IPS-18c (cell line): ENCODE results near the gene CHST11.

Experiments used
- H3K4me3 ChIP-seq: 2 replicates; pipeline ENCODE4 v1.7.0; 2013; ENCODE audit warnings: low read depth, mild to moderate bottlenecking, low read length, moderate library complexity; ENCODE audit not compliant: insufficient read depth
- H3K9me3 ChIP-seq: one replicate; pipeline ENCODE4 v1.6.1; 2013; ENCODE audit warnings: mild to moderate bottlenecking, low read length, moderate library complexity; ENCODE audit not compliant: control insufficient read depth, insufficient read depth

Gene CHST11

DNA sequence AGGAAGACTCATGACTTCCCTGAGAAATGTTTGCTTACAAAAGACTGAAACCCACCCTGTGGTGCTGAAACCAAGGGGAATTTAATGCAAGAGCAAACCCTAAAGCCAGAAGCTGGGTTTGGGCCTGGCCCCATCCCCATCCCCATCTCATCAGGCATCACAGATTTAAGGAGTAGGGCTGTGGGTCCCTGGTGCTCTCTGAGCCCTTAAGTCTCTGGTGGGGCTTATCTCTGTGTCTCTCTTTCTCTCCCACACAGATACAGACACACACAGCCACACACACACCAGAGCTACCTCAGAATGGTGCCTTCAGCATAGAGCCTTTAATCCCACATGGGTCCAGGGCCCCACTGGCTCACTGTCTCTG lies 264.3 kb downstream of the CHST11 start:
- H3K9me3 ChIP-seq, result no peaks in the 10 kb centered on the region
- no peak overlapping the region for H3K4me3 ChIP-seq

DNA sequence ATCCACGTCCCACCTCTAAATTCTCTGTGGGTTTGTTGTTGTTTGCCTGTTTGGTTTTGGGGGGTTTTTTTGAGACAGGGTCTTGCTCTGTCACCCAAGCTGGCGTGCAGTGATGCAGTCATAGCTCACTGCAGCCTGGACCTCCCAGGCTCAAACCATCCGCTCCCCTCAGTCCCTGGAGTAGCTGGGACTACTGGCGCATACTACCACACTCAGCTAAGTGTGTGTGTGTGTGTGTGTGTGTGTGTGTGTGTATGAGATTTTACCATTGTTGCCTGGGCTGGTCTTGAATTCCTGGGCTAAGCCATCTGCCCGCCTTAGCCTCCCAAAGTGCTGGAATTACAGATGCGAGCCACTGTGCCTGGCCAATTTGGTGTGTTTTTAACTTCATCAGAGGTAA lies 265.2 kb downstream of the CHST11 start:
- Histone ChIP-seq H3K4me3 (no peak overlapping the region), H3K9me3 (no peaks in the 10 kb centered on the region)

DNA sequence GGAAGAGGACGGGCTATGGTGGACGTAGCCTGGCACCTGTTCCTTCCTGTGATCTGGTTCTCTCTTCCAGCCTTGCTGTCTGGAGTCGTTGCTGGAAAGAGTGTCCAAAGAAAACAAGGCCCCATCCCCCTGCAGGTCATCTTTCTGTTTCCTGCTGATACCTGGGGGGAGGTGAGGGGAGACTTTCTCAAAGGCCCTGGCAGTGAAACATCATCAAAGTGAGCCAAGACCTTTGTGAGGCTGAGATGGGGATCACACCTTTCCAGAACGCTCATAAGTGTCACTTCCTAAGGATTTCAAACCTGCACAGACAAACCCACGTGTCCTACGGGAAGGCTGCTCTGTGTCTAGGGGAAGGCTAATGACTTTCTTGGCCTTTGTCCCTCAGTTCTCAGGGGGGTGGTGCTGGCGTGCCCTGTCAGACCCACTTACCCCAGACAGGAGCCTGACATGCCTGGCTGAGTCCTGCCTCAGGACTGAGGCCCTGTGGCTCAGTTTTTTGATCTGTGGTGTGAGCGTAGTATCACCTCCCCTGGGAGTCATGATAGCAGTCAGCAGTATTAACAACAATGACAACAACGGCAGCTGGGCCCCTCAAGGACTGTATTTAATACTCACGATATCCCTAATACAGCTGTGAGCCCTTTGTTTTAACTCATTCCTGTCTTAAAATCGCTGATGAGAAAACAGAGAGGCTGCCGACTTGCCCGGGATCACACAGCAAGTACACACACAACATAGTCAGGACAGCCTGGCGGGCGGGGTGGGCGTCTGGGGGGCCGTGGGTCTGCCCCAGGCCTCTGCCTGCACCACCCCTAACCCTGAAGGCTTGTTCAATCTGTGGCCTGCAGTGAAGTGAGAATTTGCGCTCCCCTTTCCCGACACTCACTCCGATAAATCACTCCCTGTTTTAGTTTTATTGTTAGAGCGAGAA lies 266.1 kb downstream of the CHST11 start:
- no peak overlapping the region for H3K4me3 ChIP-seq
- no peaks in the 10 kb centered on the region for H3K9me3 ChIP-seq

DNA sequence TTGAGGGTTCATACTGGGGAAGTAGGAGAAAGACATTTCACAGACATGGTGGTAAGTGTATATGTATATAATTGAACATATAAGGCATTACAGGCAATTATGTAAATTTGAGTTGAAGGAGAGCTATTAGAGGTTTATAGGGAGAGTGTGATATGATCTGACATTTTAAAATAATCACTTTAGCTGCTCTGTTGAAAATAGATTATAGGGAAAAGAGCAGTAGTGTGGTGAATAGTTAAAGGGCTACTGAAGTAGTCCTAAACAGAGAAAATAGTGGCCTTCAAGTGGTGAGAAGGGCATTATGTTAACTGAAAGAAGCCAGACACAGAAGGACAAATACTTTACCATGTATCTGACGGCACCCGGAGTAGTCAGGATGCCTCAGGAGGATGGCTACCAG lies 267.1 kb downstream of the CHST11 start:
- H3K4me3 ChIP-seq, result no peak overlapping the region

DNA sequence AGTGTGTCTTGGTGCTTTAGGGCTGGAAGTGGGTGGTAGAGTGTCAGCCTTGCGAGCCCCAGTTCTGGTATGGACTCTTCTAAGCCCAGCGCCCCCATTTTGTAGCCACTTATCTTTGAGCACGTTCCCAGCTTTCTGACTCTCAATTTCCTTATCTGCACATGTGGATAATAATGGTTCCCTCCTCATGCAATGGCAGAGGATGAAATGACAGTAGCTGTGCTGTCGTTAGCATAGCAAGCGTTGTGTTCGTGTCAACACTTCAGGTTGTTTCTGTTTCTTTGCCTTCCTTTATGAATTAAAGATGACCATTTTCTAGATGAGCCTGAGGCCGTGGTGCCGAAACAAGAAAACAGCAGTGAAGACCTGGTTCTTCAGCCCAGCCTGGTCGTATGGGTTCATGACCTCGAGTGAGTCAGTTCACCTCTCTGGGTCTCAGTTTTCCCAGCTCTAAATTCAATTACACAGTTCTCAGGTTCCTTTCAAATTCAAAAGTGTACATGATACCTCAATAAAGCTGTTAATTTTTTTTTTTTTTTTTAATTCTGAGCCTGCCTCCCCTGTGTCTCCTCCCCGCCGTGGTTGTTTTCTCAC lies 268.3 kb downstream of the CHST11 start:
- H3K9me3 ChIP-seq, result no peaks in the 10 kb centered on the region
- H3K4me3 ChIP-seq, result no peak overlapping the region

More for the DNA sequence above, 267.1 kb downstream of the CHST11 start:
- no peaks in the 10 kb centered on the region for H3K9me3 ChIP-seq

DNA sequence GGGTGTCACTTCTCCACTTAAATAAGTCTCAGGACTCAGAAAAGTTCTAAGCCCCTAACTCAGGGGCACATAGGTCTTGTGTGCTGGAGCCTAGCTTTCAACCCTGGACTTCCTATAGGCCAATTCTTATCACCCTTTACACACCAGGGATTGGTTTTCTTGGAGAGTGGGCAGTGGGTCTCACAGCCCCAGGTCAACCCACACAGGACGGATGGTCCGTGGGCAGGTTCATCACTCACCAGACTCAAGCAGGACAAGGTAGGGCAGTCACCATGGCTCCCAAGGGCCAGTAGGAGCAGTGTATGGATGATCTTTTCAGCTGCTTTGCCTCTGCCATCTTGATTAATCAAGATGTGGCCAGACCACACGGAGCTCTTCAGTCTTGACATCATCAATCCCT lies 268.9 kb downstream of the CHST11 start:
- no peaks in the 10 kb centered on the region for H3K9me3 ChIP-seq
- H3K4me3 ChIP-seq, result no peak overlapping the region

DNA sequence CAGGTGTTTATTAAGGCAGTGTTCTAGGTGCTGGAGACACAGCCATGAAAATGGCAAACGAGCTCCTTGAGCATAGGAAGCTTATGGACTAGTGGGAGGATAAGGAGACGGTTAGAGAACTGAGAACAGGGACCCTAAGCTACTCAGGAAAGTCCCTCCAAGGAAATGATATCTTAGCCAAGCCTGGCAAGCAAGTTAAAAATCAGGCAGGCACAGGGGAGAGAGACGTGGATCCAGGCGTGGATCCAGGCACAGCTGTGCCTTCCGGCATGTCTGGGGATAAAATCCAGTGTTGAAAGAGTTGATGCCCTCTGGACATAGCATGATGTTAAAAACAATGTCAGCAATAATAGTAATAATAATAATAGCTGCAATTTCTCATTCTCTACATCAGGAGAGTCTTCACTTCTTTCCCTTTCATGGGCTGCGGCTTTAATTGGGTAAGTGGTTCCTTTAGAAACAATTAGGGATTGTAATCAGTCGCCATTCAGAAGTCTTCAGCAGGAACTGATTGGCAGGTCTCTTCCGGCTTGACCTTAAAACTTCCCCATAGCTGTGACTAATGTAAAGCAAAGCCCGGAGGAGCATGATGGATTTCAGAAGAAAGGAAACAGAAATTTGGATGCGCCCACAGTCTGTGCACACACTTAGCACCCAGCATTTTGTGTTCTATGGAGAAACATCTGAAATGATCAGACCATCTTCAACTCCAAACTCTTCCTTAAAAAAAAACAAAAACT lies 271.1 kb downstream of the CHST11 start:
- Histone ChIP-seq H3K4me3 (no peak overlapping the region), H3K9me3 (no peaks in the 10 kb centered on the region)

DNA sequence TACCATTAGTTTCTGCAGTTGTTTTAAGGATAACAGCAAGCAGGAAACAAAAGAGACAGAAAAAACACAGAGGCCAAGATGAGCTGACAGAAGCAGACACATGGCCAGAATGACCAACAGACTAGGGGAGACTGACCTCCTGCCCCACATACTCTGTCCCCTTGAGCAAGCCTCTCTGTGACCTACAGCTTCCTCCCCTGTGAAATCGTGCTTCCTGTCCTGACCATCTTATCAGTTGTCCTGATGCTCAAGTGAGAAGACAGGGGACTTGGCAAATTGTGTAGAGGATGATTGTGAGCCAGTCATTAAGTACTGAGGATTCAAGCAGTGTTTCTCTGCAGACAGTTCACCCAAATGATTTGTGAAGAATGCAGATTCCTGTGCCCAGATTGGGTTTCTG lies 272.3 kb downstream of the CHST11 start:
- H3K9me3 ChIP-seq, result no peaks in the 10 kb centered on the region
- H3K4me3 ChIP-seq, result no peak overlapping the region

DNA sequence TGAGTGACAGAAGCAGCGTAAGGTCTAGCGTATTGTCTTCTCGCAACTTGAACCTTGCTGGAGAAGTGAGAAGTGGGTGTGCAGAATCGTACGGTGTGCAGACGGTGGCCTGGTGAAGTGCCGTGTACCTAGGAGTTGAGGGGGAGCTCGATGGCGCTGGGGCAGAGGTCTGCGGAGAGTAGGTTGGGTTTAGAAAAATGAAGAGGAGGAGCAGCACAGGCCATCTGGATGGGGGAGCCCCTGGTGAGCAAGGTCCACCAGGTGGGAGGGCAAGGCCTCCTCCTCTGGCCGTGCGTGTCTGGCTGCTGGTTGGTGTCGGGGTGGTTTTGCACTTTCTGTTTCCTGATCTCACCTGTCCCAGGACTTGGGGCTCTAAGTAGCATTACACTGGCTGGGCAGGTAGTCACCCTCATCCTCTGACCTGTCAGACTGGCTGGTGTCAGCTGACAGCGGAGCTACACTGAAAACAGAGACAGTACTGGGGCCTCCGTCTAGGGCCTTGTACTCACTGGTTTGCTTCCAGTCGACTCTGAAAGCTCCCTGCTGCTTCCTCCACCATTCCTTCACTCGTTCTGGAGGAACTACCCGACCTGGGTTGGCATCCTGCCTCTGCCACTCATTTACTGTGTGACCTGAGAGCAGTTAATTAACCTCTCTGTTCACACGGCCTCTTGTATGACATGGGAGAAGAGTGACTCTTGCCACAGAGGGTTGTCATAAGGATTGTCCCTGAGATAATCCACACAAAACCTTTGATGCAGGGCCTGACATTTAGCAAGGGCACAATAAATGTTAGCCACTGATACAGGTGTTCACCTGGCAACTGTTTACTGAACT lies 273.1 kb downstream of the CHST11 start:
- H3K4me3 ChIP-seq, result no peak overlapping the region
- H3K9me3 ChIP-seq, result no peaks in the 10 kb centered on the region

DNA sequence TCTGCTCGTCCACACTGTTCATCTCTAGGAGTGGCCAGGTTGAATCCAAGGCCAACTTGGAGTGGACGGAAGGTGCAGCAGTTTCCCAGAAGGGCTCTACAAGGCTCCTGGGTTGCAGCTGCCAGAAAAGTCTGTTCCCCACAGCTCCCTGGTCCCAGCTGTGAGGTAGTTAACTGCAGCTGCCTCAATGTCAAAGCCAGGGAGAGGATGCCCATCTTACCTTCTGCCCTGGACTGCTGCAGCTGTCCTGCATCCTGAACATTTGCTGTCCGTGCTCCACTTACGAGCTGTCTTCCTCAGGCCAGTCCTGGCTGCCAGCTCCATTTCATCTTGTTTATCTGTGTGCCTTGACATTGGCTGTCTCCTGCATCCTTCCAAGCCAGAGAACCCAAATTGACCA lies 274.0 kb downstream of the CHST11 start:
- Histone ChIP-seq H3K9me3 (no peaks in the 10 kb centered on the region), H3K4me3 (no peak overlapping the region)

DNA sequence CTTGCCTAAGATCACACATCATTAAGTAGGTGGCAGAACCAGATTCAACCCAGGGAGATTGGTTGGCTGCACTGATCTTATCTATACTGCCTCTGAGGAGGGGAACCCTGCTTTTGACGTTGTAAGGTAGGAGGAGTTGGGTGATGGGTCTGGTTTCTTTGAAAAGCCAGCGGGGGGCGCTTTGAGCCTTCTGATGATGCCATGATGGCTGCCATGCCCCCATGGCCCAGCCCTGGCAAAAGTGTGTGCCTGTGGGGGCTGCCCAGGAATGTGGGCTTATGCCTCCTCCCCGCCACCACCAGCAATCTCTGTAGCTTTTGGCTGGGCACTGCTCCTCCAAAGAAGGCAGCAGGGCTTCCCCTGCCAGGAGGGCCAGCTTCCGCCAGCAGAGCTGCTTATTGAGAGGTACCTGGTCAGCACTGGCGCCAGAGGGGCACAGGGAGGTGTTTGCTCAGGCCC lies 277.0 kb downstream of the CHST11 start:
- Histone ChIP-seq H3K4me3 (no peak overlapping the region), H3K9me3 (no peaks in the 10 kb centered on the region)

DNA sequence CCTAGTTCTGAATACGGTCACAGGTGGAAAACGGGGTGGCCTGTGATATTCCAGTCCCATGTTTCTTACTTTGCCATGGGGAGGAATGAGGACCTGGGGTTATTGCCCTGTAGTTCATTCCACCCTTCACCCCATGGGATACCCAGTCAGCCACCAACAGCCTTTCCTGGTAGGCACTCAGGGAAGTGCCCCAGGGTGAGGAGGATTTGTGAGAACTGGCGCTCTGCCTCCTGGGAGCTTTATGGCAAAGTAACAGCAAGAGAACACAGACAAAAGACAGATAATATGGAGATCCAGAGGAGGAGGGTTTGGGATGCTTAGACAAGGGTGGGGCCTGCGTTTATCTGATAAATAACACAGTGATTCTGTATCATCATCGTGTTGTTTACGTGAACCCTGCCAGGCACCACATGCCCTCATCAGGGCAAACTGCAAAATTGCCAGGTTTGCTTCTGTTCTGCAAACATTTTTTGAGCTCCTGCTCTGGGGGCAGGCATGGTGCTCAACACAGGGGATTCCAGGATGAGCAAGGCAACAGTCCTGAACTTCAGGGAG lies 277.9 kb downstream of the CHST11 start:
- H3K9me3 ChIP-seq, result no peaks in the 10 kb centered on the region
- H3K4me3 ChIP-seq, result no peak overlapping the region

DNA sequence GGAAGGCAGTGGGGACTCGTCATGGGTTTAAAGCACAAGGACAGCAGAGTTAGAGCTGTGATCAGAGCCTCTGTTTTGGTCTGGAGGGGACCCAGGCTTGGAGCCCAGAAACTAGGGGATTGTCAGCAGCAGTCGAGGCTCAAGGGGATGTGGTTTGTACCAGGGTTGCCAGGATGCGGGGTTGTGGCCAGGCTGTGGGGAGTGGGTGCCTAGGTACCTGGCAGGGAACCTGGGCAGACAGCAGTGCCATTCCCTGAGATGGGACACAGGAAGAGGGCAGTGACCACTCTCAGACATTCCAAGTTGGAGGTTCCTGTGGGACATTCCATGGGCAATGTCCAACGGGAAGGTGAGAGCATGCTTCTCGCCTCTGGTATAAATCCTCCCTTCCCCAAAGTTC lies 279.1 kb downstream of the CHST11 start:
- no peaks in the 10 kb centered on the region for H3K9me3 ChIP-seq

DNA sequence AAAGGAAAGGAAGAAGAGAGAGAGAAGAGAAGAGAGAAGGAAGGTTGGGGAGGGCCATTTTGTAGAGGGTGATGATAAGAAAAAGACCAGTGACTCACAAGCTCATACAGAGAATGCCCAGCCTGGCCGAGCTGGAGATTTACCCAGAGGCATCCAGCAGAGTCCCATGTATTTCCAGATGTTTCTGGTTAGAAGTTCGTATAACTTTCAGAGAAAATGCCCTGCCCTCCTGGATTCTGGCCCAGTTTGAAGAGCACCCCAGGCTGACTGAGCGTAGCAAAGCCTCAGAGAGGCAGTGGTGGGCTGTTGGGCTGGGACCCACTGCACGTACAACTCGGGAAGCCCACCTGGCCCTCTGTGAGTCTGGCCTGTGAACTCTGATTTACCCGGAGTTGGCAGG lies 279.6 kb downstream of the CHST11 start:
- no peak overlapping the region for H3K4me3 ChIP-seq
- H3K9me3 ChIP-seq, result no peaks in the 10 kb centered on the region

More for the DNA sequence above, 279.1 kb downstream of the CHST11 start:
- no peak overlapping the region for H3K4me3 ChIP-seq

DNA sequence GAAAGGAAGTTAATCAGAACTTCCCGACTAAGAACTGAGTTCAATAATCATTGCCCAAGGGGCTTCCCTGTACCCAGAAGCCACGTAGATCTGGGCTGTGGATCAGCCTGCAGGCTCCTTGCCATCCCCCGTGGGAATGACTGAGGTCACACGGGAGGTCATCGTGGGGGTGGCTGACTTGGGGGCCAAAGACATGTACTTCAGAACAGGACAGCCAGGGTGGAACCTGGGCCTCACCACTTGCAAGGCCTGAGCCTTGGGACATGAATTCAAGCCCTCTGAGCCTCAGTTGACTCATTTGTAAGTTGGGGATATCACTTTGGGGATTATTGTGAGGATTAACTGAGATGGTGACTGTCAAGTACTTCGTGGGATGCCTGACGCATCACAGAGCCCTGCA lies 280.4 kb downstream of the CHST11 start:
- H3K9me3 ChIP-seq, result no peaks in the 10 kb centered on the region
- no peak overlapping the region for H3K4me3 ChIP-seq

DNA sequence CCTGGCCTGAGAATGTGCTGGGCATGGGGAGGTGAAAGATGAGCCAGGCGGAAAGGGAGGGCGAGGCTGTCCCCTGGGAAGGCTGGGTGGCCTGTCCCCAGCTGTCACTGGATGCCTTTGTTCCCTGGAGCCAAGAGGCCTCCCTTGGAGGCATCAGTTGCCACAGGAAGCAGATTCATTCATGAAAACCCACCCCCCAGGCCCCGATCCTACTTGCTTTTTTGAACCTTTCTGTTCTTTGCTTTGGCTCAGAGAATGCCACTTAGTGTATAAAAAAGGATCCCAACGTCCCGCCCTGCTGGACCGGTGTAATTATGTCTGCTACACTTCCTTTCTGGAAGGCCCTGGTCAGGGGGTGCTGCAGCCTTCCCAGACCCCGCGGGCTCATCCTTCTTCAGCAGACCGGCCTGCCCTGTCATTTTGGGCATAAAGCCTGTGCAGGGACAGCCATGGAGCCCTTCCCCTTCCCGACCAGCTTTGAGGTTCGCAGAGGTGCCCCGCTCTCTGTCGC lies 281.1 kb downstream of the CHST11 start:
- H3K9me3 ChIP-seq, result no peaks in the 10 kb centered on the region
- H3K4me3 ChIP-seq, result no peak overlapping the region

DNA sequence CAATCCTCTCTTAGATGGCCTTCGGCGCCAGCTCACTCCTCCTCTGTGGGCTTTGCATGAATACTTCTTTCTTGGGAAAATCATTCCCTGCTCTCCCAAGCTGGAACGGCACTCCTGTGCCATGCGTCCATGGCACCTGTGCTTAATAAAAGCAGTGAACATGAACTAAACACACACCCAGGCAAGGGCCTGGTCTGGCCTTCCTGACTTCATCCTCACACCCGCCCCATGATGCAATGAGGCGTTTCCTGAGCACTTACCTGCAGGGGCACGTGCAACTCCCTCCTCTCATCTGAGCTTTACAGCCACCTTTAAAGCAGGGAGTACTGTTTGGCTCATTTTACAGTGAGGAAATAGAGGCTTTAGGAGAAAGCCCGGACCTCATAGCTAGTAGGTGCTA lies 281.6 kb downstream of the CHST11 start:
- H3K4me3 ChIP-seq, result no peak overlapping the region
- no peaks in the 10 kb centered on the region for H3K9me3 ChIP-seq
